ENCODE results near the gene ARHGEF10L.

Gene ARHGEF10L

DNA sequence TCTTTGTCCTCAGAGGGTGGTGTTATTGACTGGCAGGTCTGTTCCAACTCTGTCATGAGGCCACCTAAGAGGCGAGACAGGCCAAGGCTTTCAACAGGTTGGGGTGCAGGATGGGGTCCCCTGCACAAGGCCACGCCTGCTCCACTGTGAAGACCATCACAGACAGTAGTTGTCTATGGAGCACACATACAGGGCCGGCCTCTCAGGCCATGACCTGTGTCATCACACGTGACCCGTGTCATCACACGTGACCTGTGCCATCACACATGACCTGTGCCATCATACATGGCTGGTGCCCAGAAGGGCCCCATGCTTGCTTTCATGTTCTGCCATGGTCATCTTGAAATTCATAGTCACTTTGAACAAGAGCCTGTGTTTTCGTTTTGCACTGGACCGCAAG, 91.9 kb downstream of the ARHGEF10L start:
- no peak overlapping the region for H3K4me3 ChIP-seq
- TF ChIP-seq, protein P1, sequence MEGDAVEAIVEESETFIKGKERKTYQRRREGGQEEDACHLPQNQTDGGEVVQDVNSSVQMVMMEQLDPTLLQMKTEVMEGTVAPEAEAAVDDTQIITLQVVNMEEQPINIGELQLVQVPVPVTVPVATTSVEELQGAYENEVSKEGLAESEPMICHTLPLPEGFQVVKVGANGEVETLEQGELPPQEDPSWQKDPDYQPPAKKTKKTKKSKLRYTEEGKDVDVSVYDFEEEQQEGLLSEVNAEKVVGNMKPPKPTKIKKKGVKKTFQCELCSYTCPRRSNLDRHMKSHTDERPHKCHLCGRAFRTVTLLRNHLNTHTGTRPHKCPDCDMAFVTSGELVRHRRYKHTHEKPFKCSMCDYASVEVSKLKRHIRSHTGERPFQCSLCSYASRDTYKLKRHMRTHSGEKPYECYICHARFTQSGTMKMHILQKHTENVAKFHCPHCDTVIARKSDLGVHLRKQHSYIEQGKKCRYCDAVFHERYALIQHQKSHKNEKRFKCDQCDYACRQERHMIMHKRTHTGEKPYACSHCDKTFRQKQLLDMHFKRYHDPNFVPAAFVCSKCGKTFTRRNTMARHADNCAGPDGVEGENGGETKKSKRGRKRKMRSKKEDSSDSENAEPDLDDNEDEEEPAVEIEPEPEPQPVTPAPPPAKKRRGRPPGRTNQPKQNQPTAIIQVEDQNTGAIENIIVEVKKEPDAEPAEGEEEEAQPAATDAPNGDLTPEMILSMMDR (IDR thresholded peaks at IDR 0.05) = no peak
- DNase-seq (ENCODE audit: low spot score) = no peak
- H3K27ac ChIP-seq = peak overlapping the region; percentile 95 to 98

DNA sequence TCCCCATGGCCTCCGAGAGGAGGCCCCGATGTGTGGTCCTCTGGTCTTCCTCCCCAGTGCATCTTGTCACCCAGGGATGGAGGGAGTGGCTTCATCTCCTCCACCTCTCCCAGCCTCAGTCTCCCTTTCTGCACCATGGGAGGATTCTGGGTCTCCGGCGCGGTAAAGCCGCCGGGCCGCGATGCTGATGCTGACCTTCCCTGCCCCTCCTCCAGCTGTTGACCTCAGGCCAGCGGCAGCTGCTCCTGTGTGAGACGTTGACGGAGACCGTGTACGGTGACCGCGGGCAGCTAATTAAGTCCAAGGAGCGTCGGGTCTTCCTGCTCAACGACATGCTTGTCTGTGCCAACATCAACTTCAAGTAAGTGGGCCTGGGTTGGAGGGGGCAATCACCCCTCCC, 92.6 kb downstream of the ARHGEF10L start:
- no peak for DNase-seq (ENCODE audit: low spot score)
- Histone ChIP-seq H3K27ac (peak overlapping the region; percentile 95 to 98), H3K4me3 (peak overlapping the region; percentile 18)
- TF ChIP-seq, protein P1 (IDR thresholded peaks at IDR 0.05) = no peak

DNA sequence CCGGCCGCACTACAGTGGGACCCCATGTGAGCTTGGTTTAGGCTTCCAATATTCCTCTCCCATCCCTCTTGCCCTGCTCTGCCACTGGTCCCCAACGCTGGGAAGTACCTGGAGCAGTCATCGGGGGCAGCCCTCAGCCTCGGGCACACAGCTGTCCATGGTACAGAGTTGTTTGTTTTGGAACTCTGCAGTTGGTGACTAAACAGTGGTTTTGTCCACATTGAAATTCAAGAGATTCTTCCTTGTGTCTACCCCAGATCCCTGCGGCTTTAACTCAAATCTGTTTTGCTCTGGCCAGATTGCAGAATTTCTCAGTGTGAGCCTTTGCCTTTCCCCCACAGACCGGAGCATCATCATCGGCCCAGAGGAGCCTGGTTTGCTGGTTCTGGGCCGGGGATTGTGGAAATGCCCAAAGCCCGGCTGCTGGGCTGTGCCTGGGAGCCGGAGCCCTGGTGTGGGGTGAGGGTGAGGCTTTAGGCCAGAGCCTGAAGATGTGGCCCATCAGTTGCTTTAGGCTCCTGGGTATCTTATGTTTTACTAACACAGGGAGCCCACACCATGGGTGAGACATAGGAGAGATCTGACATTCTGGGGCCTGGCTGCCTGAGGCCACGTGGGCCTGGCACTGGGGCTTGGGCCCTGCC, 93.2 kb downstream of the ARHGEF10L start:
- DNase-seq (ENCODE audit: low spot score) = no peak
- TF ChIP-seq, protein P1 (IDR thresholded peaks at IDR 0.05) = no peak
- Histone ChIP-seq H3K4me3 (peak overlapping the region; percentile 18), H3K27ac (peak overlapping the region; percentile 95 to 98)

DNA sequence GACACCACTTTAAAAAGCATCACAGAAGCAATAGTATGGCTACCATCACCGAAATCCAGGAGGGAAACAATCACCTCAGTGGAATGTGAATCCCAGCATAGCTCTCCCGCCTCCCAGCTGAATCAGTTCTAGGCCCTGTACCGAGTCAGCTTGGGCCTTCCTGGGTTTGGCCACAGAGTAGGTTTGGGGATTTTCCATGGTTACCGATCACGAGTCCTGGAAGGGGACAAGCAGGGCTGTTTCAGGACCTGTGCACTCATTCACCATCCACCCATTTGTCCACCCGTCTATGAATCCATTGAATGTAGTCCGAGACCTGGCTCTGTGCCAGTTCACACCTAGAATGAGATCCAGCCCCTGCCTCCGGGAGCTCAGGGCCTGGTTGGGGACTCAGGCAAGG, 94.2 kb downstream of the ARHGEF10L start:
- no peak overlapping the region for H3K4me3 ChIP-seq
- H3K27ac ChIP-seq = peak overlapping the region; percentile 95 to 98
- TF ChIP-seq, protein P1 (IDR thresholded peaks at IDR 0.05) = no peak
- no peak for DNase-seq (ENCODE audit: low spot score)

DNA sequence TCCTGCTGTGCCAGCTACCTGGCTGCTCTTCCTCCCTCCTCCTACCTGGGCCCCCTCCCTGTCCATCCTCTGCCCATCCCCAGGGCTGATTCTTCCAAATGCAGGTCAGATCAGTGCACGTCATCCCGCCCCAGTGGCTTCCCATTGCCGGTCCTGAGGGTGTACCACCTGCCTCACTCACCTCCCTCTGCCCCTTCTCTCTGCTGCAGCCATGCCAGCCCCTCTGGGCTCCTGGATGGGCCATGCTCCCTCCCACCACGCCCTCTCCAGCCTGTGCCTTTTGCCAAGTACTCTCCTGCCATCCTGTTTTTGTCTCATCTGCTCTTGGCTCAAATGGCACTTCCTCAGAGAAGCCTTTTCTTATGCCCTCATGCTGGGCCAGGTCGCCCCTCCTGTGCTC, 95.8 kb downstream of the ARHGEF10L start:
- H3K27ac ChIP-seq = peak overlapping the region; percentile 95 to 98
- TF ChIP-seq, protein P1 (IDR thresholded peaks at IDR 0.05) = no peak
- no peak for DNase-seq (ENCODE audit: low spot score)
- no peak overlapping the region for H3K4me3 ChIP-seq

DNA sequence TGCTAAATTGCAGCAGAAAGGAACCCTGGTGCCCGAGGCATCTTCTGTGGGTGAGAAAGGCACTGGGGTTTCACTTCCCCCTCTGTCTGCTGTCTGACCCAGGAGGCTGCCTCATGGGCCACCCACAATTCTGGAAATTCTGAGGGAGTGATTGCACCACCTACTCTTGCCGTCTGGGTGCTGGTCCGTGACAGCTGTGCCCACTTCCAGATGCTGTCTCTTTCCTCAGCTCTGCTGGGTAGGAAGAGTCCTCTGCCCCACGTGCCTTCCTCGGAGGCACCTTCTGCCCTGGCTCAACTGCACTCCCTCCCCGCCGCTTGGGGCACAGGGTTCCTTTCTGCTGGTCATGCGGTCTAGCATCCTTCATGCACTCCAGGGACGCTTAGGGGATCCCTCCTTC, 96.3 kb downstream of the ARHGEF10L start:
- H3K4me3 ChIP-seq = no peak overlapping the region
- H3K27ac ChIP-seq = peak overlapping the region; percentile 95 to 98
- DNase-seq (ENCODE audit: low spot score) = no peak
- TF ChIP-seq, protein P1 (IDR thresholded peaks at IDR 0.05) = no peak

DNA sequence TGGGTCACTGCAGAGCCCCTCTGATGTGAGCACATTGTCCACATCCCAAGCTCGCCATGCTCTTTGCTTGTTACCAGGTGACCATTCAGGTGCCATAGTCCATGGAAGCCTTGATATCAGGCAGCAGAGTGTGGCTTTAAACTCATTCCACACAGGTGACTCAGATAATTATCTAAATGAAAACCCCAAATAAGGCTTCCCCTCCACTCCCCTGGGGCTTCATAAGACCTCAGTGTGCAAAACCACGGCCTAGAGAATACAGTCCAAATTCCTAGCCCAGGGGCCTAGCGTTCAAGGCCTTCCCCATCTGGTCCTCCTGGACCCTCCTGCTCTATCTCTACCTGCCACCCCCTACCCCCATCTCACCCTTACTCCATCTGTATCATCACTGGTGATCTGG, 97.1 kb downstream of the ARHGEF10L start:
- TF ChIP-seq, protein P1 (IDR thresholded peaks at IDR 0.05) = no peak
- no peak for DNase-seq (ENCODE audit: low spot score)
- no peak overlapping the region for H3K4me3 ChIP-seq
- peak overlapping the region; percentile 56 to 95 for H3K27ac ChIP-seq

All from coronary artery (tissue), 2 donors.